K562 (cell line): ENCODE results near the gene ZNF750. TPM values are rescaled to one million over a fixed set of nuclear protein-coding genes. Genes with fewer than 3 reads are reported as not detected.

Experiments used
- ATAC-seq: fragments of 200-7000 bp; cut with Tn5 transposase; 3 replicates; pipeline ENCODE4 v1.9.1; 2020; ENCODE audit warnings: moderate library complexity
- BruUV-seq: library from RNA; stranded (reverse); fragments of 400-500 nt; replicated peaks from 2 replicates; lab custom pipeline; 2021; lab: Mats Ljungman, UMichigan
- CTCF ChIA-PET: fragments of 300-600 bp; formaldehyde crosslinking; extraction: SDS; loops from one replicate; lab custom pipeline; 2021; ENCODE audit warnings: low intra/inter-chr PET ratio; lab: Yijun Ruan, JAX
- POLR2A ChIA-PET: fragments of 300-600, 350-650 bp; sonication (Branson Sonifier 250); formaldehyde crosslinking; extraction: SDS; loops from one replicate; lab custom pipeline; 2021; ENCODE audit warnings: antibody characterized with exemption, inconsistent platforms; lab: Yijun Ruan, JAX
- DNase-seq, 4 experiments: peaks; one replicate each; pipeline versions ENCODE4 v3.0.0 to v3.0.0-alpha.2; 2011 to 2018; ENCODE audit warnings: low spot score in 3 of 4, mixed read lengths in 3 of 4; ENCODE audit errors: extremely low read depth in 1 of 4
- FAIRE-seq: peaks from 2 replicates; lab custom pipeline; 2011; peaks lifted over from hg19 to GRCh38; lab: Jason Lieb, UNC
- H2AFZ ChIP-seq: 2 replicates; pipeline ENCODE4 v1.6.0; 2011; ENCODE audit warnings: low read depth, low read length, control low read depth, inconsistent platforms
- H3K27ac ChIP-seq: fragments of 200-600 bp; 3 replicates; pipeline ENCODE4 v1.8.0; 2011; ENCODE audit warnings: low read depth, mild to moderate bottlenecking, control low read depth, inconsistent platforms, low read length, moderate library complexity, mixed read lengths; ENCODE audit errors: extremely low read depth
- H3K27me3 ChIP-seq, 2 experiments: fragments of 300-600 bp in 1 of 2; 2 replicates in 1 of 2; 3 replicates in 1 of 2; pipeline versions ENCODE4 v1.6.0 to v1.8.0; 2011; ENCODE audit warnings: inconsistent platforms in 2 of 2, low read length in 2 of 2, mild to moderate bottlenecking in 1 of 2, mixed read lengths in 1 of 2, moderate library complexity in 1 of 2; ENCODE audit not compliant: control insufficient read depth in 2 of 2, insufficient read depth in 2 of 2
- H3K36me3 ChIP-seq: fragments of 300-600 bp; 3 replicates; pipeline ENCODE4 v1.8.0; 2011; ENCODE audit warnings: mild to moderate bottlenecking, low read length, inconsistent platforms; ENCODE audit not compliant: control insufficient read depth, insufficient read depth
- H3K4me1 ChIP-seq, 2 experiments: fragments of 200-600 bp in 1 of 2; replicated peaks in 1 of 2; 2 replicates in 1 of 2; 3 replicates in 1 of 2; pipeline versions ENCODE4 v1.5.1 to v1.8.0; 2011; ENCODE audit warnings: inconsistent platforms in 2 of 2, low read length in 2 of 2, mild to moderate bottlenecking in 1 of 2, mixed read lengths in 1 of 2, moderate library complexity in 1 of 2; ENCODE audit not compliant: control insufficient read depth in 2 of 2, insufficient read depth in 2 of 2
- H3K4me2 ChIP-seq: 2 replicates; pipeline ENCODE4 v1.6.1; 2011; ENCODE audit warnings: low read length, control low read depth, inconsistent platforms, mixed read lengths; ENCODE audit not compliant: insufficient read depth
- H3K4me3 ChIP-seq: fragments of 200-600 bp; sonication (generic), shearing (Covaris generic); 2 replicates; pipeline ENCODE4 v1.5.1; 2016; ENCODE audit warnings: control low read depth, inconsistent platforms
- H3K79me2 ChIP-seq: fragments of 200-600 bp; 3 replicates; pipeline ENCODE4 v1.8.0; 2011; ENCODE audit warnings: low read length, inconsistent platforms; ENCODE audit not compliant: control insufficient read depth, insufficient read depth
- H3K9ac ChIP-seq, 2 experiments: 2 replicates each; pipeline versions ENCODE4 v1.6.0 to v1.6.1; 2011; ENCODE audit warnings: low read depth in 2 of 2, low read length in 2 of 2, control low read depth in 1 of 2, inconsistent platforms in 1 of 2, mild to moderate bottlenecking in 1 of 2, mixed read lengths in 1 of 2; ENCODE audit not compliant: insufficient read depth in 1 of 2
- H3K9me1 ChIP-seq: one replicate; pipeline ENCODE4 v1.6.0; 2011; ENCODE audit warnings: inconsistent platforms, mild to moderate bottlenecking, low read length, moderate library complexity; ENCODE audit not compliant: control insufficient read depth, insufficient read depth
- H3K9me3 ChIP-seq: replicated peaks from 2 replicates; pipeline ENCODE4 v1.5.1; 2011; ENCODE audit warnings: low read depth, low read length, inconsistent platforms; ENCODE audit not compliant: control insufficient read depth, insufficient read depth
- H4K20me1 ChIP-seq: replicated peaks from 2 replicates; pipeline ENCODE4 v1.6.1; 2011; ENCODE audit warnings: low read length, inconsistent platforms, mixed read lengths; ENCODE audit not compliant: control insufficient read depth, insufficient read depth
- ZFX ChIP-seq: sonication (generic); formaldehyde crosslinking; IDR thresholded peaks from 2 replicates; pipeline ENCODE4 v1.8.0; 2022; ENCODE audit warnings: mild to moderate bottlenecking, missing genetic modification reagents, moderate library complexity
- ZNF3 ChIP-seq: fragments of 250-450 bp; sonication (Bioruptor Pico); IDR thresholded peaks from 2 replicates; pipeline ENCODE4 v1.5.0; 2021; ENCODE audit warnings: mild to moderate bottlenecking, moderate library complexity
- WGBS: fragments of 100-300 bp; shearing (Covaris generic); methylation state at CpG from one replicate; pipeline ENCODE4 v1.1.6; 2016; ENCODE audit warnings: low coverage, mixed read lengths; ENCODE audit not compliant: insufficient coverage; ENCODE audit errors: missing lambda C conversion rate; 5-methylcytosine and 5-hydroxymethylcytosine counted together
- in situ Hi-C: fragments of 300-500 bp; cut with MboI; formaldehyde crosslinking; loops from 4 replicates; pipeline ENCODE4 v1.15.0; 2018; ENCODE audit warnings: inconsistent platforms, mixed read lengths
- intact Hi-C: fragments of 100-400 bp; cut with micrococcal nuclease; formaldehyde crosslinking; loops from 2 replicates; pipeline ENCODE4 v1.14.2; 2022
- polyA plus RNA-seq, 8 experiments: library from polyadenylated mRNA; depleted of rRNA in 4 of 8; stranded (reverse) in 5 of 8; unstranded in 3 of 8; fragments of >200 nt; fragmentation: Nextera tagmentation in 2 of 8; fragmentation: Illumina TruSeq in 1 of 8; extraction: Ambion mirVana in 2 of 8; extraction: Trizol in 1 of 8; gene quantifications; 2 replicates each; pipeline versions ENCODE4 v1.2.1 to v1.2.3, GENCODE V29; 2011 to 2014; ENCODE audit warnings: inconsistent platforms in 1 of 8, missing spikeins in 1 of 8
- total RNA-seq, 7 experiments: library from RNA; depleted of rRNA in 6 of 7; stranded (reverse); fragments of >200 nt in 6 of 7; fragmentation: Illumina TruSeq in 2 of 7; extraction: Trizol in 2 of 7; gene quantifications; 2 replicates each; pipeline versions ENCODE4 v1.2.1 to v1.2.3, GENCODE V29; 2011 to 2021; ENCODE audit warnings: low replicate concordance in 1 of 7
- TF ChIP-seq, protein P1 (sequence below): sonication (generic); formaldehyde crosslinking; IDR thresholded peaks from 2 replicates; pipeline ENCODE4 v1.4.0; 2020; ENCODE audit warnings: mild to moderate bottlenecking, missing genetic modification reagents

The ZNF750 gene
- total and polyA plus RNA-seq, 9 of the 15 experiments (the other 6 are each of a cell fraction or from before 2014, with no cell fraction given), result not detected

GRCh38 chr17:82881324-82881823 lies 41.6 kb upstream of the ZNF750 start:
- CTCF ChIA-PET, result no interaction called here
- Histone ChIP-seq H3K4me1 (peaks cover 31 to 63% of the 10 kb centered on the region in 2 experiments), H3K4me2 (no peak overlapping the region), H3K36me3 (peaks cover 17% of the 10 kb centered on the region; the same call in 2 of the 3 replicates), H3K9me3 (no peaks in the 10 kb centered on the region), H3K27ac (no peak overlapping the region), H3K79me2 (peaks cover 39% of the 10 kb centered on the region), H3K9ac (peak overlapping the region in 1 of 2 experiments; percentile 4; a peak in 1 of 4 replicates), H3K4me3 (no peak overlapping the region), H4K20me1 (no peaks in the 10 kb centered on the region), H3K9me1 (no peaks in the 10 kb centered on the region), H3K27me3 (no peaks in the 10 kb centered on the region), H2AFZ (no peak overlapping the region)
- 94% methylated on average over 21 of the region's 21 CpGs for WGBS
- no peak for DNase-seq
- POLR2A ChIA-PET, result interaction anchor here (1.0 kb wide), 1 partner anchor 11 kb away, joined by 3 read pairs; no protein-coding TSS in a partner anchor
- 0 out of 2 replicates have a peak, but pooled peaks have one; percentile 21 for TF ChIP-seq ZFX (CRISPR knock-in tag)
- TF ChIP-seq ZNF3, result no peak
- intact Hi-C loops (no loop called here), in situ Hi-C loops (no loop called here)
- FAIRE-seq, result no peak
- no peak for ATAC-seq
- no TSS peak for BruUV-seq

GRCh38 chr17:82880620-82881323 lies 41.0 kb upstream of the ZNF750 start:
- ChIA-PET POLR2A (interaction anchor here (1.0 kb wide), 1 partner anchor 11 kb away, joined by 3 read pairs; no protein-coding TSS in a partner anchor), CTCF (no interaction called here)
- in situ Hi-C loops, result no loop called here
- intact Hi-C loops, result no loop called here
- no peaks in the 10 kb centered on the region for H3K9me3 ChIP-seq
- no peaks in the 10 kb centered on the region for H4K20me1 ChIP-seq
- 92% methylated on average over 16 of the region's 25 CpGs for WGBS
- H3K36me3 ChIP-seq, result peaks cover 17% of the 10 kb centered on the region; the same call in 1 of the 3 replicates
- no peak overlapping the region for H3K4me3 ChIP-seq
- no peak overlapping the region for H3K27ac ChIP-seq
- H2AFZ ChIP-seq, result no peak overlapping the region
- no TSS peak for BruUV-seq
- H3K9ac ChIP-seq, result peak overlapping the region in 1 of 2 experiments; percentile 70; a peak in 2 of 4 replicates
- H3K27me3 ChIP-seq, result no peaks in the 10 kb centered on the region
- 0 out of 2 replicates have a peak, but pooled peaks have one; percentile 8 for TF ChIP-seq ZFX (CRISPR knock-in tag)
- TF ChIP-seq, protein P1, sequence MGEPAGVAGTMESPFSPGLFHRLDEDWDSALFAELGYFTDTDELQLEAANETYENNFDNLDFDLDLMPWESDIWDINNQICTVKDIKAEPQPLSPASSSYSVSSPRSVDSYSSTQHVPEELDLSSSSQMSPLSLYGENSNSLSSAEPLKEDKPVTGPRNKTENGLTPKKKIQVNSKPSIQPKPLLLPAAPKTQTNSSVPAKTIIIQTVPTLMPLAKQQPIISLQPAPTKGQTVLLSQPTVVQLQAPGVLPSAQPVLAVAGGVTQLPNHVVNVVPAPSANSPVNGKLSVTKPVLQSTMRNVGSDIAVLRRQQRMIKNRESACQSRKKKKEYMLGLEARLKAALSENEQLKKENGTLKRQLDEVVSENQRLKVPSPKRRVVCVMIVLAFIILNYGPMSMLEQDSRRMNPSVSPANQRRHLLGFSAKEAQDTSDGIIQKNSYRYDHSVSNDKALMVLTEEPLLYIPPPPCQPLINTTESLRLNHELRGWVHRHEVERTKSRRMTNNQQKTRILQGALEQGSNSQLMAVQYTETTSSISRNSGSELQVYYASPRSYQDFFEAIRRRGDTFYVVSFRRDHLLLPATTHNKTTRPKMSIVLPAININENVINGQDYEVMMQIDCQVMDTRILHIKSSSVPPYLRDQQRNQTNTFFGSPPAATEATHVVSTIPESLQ (CRISPR knock-in tag), result no peak
- H3K4me1 ChIP-seq, result peaks cover 32 to 61% of the 10 kb centered on the region in 2 experiments
- ATAC-seq (no peak), DNase-seq (no peak), FAIRE-seq (no peak)
- no peak overlapping the region for H3K4me2 ChIP-seq
- no peaks in the 10 kb centered on the region for H3K9me1 ChIP-seq
- peaks cover 37% of the 10 kb centered on the region for H3K79me2 ChIP-seq
